OCI-LY1 (cell line): Measurements from ENCODE around the gene TNN.

Experiments
- H2AFZ ChIP-seq: fragments of 200-600 bp; sonication (generic), shearing (Covaris generic); 2 replicates; pipeline ENCODE4 v1.6.0; 2014; ENCODE audit warnings: antibody characterized with exemption, mild to moderate bottlenecking, low read length
- H3F3A ChIP-seq: fragments of 200-600 bp; sonication (generic), shearing (Covaris generic); 2 replicates; pipeline ENCODE4 v1.6.0; 2014; ENCODE audit warnings: mild to moderate bottlenecking, antibody characterized with exemption, low read length, moderate library complexity; ENCODE audit not compliant: insufficient read depth
- H3K27ac ChIP-seq: fragments of 200-600 bp; sonication (generic); 2 replicates; pipeline ENCODE4 v1.5.1; 2014; ENCODE audit warnings: low read length, mixed run types, mild to moderate bottlenecking, low read depth; ENCODE audit not compliant: poor library complexity, severe bottlenecking
- H3K27me3 ChIP-seq: fragments of 200-600 bp; sonication (generic); 2 replicates; pipeline ENCODE4 v1.6.0; 2014; ENCODE audit warnings: antibody characterized with exemption, mild to moderate bottlenecking, low read length, moderate library complexity; ENCODE audit not compliant: insufficient read depth
- H3K36me3 ChIP-seq: fragments of 200-600 bp; sonication (generic); 2 replicates; pipeline ENCODE4 v1.6.1; 2014; ENCODE audit warnings: mild to moderate bottlenecking, antibody characterized with exemption, low read length, moderate library complexity, mixed read lengths; ENCODE audit not compliant: insufficient read depth
- H3K4me1 ChIP-seq: fragments of 200-600 bp; sonication (generic); 2 replicates; pipeline ENCODE4 v1.5.1; 2014; ENCODE audit warnings: mild to moderate bottlenecking, low read length, moderate library complexity; ENCODE audit not compliant: insufficient read depth, severe bottlenecking
- H3K4me2 ChIP-seq: fragments of 200-600 bp; sonication (generic), shearing (Covaris generic); 2 replicates; pipeline ENCODE4 v1.6.1; 2014; ENCODE audit warnings: low read length
- H3K4me3 ChIP-seq: fragments of 200-600 bp; sonication (generic); 2 replicates; pipeline ENCODE4 v1.5.1; 2014; ENCODE audit warnings: low read length, low read depth, mild to moderate bottlenecking, mixed read lengths; ENCODE audit not compliant: poor library complexity, severe bottlenecking
- H3K79me2 ChIP-seq: fragments of 200-600 bp; shearing (Covaris generic); 2 replicates; pipeline ENCODE4 v1.6.1; 2016; ENCODE audit warnings: mixed run types, low read length, mixed read lengths; ENCODE audit not compliant: insufficient read depth
- H3K9ac ChIP-seq: fragments of 200-600 bp; sonication (generic), shearing (Covaris generic); 2 replicates; pipeline ENCODE4 v1.6.1; 2014; ENCODE audit warnings: mild to moderate bottlenecking, low read length, mixed read lengths
- H3K9me2 ChIP-seq: fragments of 200-600 bp; sonication (generic), shearing (Covaris generic); 2 replicates; pipeline ENCODE4 v1.6.1; 2014; ENCODE audit warnings: low read depth, mild to moderate bottlenecking, low read length, mixed read lengths
- H3K9me3 ChIP-seq: fragments of 200-600 bp; shearing (Covaris generic); 2 replicates; pipeline ENCODE4 v1.6.1; 2014; ENCODE audit warnings: low read length, mixed read lengths
- H4K20me1 ChIP-seq: fragments of 200-600 bp; sonication (generic), shearing (Covaris generic); 2 replicates; pipeline ENCODE4 v1.6.0; 2016; ENCODE audit warnings: mild to moderate bottlenecking, low read length; ENCODE audit not compliant: insufficient read depth
- CTCF ChIP-seq: fragments of 200-600 bp; sonication (generic), shearing (Covaris generic); IDR thresholded peaks from 2 replicates; pipeline ENCODE4 v1.5.1; 2017; ENCODE audit warnings: mild to moderate bottlenecking, antibody characterized with exemption, low read length, moderate library complexity, mixed read lengths
- EZH2 ChIP-seq: fragments of 200-600 bp; sonication (generic), shearing (Covaris generic); IDR thresholded peaks from 2 replicates; pipeline ENCODE4 v1.8.0; 2017; ENCODE audit warnings: borderline replicate concordance, mixed run types, mild to moderate bottlenecking, antibody characterized with exemption, low read length, moderate library complexity, mixed read lengths

Gene TNN

GRCh38 chr1:175197531-175197930 lies 129.9 kb downstream of the TNN start:
- Histone ChIP-seq H3K9ac (no peak overlapping the region), H3K36me3 (no peaks in the 10 kb centered on the region), H2AFZ (no peak overlapping the region), H3K79me2 (no peaks in the 10 kb centered on the region), H3K4me1 (peaks cover 13% of the 10 kb centered on the region), H3F3A (no peaks in the 10 kb centered on the region), H3K27me3 (no peaks in the 10 kb centered on the region), H3K27ac (no peak overlapping the region), H4K20me1 (no peaks in the 10 kb centered on the region), H3K4me3 (no peak overlapping the region), H3K4me2 (no peak overlapping the region), H3K9me2 (no peaks in the 10 kb centered on the region), H3K9me3 (no peaks in the 10 kb centered on the region)
- TF ChIP-seq CTCF = no peak
- no peak for TF ChIP-seq EZH2
